Measurements from ENCODE around the gene SLC34A3. TPM values are rescaled to one million over a fixed set of nuclear protein-coding genes. Genes with fewer than 3 reads are reported as not detected.

The SLC34A3 gene
- total RNA-seq, 4 donors from 2014 or later, result not detected

DNA sequence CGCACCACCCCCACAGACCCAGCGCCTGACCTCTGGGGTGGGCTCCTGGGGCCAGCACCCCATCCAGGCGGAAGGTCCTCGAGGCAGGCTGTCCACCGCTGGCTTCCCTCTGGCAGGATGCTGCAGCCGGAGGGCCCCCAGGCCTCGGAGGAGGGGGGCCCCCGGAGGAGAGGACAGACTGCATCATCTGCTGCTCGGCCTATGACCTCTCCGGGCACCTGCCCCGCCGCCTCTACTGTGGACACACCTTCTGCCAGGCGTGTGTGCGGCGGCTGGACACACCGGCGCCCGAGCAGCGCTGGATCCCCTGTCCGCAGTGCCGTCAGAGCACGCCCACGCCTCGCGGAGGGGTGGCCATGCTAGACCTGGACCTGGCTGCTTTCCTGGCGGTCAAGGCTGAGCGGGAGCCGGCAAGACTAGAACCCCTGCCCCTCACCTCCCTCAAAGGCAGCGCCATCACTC lies 2.2 kb upstream of the SLC34A3 start:
- peaks cover 0 to 23% (median 8%) of the 10 kb centered on the region in 3 donors for H3K4me1 ChIP-seq
- TF ChIP-seq, protein P1, sequence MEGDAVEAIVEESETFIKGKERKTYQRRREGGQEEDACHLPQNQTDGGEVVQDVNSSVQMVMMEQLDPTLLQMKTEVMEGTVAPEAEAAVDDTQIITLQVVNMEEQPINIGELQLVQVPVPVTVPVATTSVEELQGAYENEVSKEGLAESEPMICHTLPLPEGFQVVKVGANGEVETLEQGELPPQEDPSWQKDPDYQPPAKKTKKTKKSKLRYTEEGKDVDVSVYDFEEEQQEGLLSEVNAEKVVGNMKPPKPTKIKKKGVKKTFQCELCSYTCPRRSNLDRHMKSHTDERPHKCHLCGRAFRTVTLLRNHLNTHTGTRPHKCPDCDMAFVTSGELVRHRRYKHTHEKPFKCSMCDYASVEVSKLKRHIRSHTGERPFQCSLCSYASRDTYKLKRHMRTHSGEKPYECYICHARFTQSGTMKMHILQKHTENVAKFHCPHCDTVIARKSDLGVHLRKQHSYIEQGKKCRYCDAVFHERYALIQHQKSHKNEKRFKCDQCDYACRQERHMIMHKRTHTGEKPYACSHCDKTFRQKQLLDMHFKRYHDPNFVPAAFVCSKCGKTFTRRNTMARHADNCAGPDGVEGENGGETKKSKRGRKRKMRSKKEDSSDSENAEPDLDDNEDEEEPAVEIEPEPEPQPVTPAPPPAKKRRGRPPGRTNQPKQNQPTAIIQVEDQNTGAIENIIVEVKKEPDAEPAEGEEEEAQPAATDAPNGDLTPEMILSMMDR (IDR thresholded peaks at IDR 0.05), result no peak
- TF ChIP-seq POLR2A (IDR thresholded peaks at IDR 0.05), result no peak
- no peak for TF ChIP-seq POLR2AphosphoS5 (IDR thresholded peaks at IDR 0.05)
- no peak for TF ChIP-seq EP300 (IDR thresholded peaks at IDR 0.05)
- H3K27me3 ChIP-seq, result peaks cover 76% of the 10 kb centered on the region
- no peaks in the 10 kb centered on the region for H3K36me3 ChIP-seq
- no peak overlapping the region for H3K4me3 ChIP-seq
- no CpG with 5 or more reads among the region's 29 CpGs for WGBS, 2 donors (ENCODE audit: low coverage in 1 of 2)
- ATAC-seq, result no peak
- no peaks in the 10 kb centered on the region for H3K9me3 ChIP-seq
- no peak overlapping the region for H3K27ac ChIP-seq

DNA sequence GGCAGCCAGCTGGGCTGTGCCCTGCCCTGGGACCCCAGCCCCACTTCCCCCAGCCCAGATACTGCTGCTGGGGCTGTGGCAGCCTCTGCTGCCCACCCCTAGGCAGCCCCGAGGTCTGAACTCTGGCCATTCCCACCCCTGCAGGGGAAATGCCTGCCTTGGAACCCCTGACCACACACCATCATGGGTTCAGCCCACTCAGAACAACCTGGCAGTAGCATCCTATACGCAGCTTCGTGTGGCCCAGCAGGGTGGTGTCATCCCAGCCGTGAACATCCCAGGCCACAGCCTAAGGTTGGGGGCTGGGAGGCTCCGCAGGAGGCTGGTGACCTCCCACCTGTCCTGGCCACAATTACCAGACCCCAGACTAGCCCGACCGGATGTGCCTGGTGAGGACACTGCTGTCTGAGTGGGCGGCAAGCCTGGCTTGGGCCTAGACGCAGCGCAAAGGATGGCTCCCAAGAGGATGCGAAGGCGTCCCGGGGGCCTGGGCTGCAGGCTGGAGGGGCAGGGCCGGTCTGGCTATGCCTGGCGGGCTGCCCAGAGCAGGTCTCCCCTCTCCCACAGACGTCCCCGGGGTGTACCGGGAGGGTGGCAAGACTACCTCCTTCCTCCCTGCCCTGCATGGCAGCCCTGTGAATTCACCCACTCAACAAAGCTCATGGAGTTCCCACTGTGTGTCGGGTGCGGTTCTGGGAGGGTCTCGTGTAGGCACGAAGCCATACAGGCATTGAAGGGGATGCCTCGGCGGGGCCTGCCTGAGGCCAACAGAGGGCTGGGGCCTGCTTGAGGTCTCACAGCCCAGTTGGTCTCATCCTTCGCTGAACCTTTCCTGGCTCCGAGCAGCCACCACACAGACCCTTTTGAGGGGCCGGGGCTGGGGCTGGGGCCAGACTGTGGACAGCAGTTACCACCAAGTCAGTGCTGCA lies 1.5 kb upstream of the SLC34A3 start:
- no peak for ATAC-seq
- Histone ChIP-seq H3K9me3 (no peaks in the 10 kb centered on the region), H3K36me3 (no peaks in the 10 kb centered on the region), H3K27ac (no peak overlapping the region), H3K27me3 (peaks cover 83% of the 10 kb centered on the region), H3K4me3 (no peak overlapping the region), H3K4me1 (peaks cover 0 to 18% (median 4%) of the 10 kb centered on the region in 3 donors)
- TF ChIP-seq POLR2AphosphoS5 (IDR thresholded peaks at IDR 0.05) (no peak), POLR2A (IDR thresholded peaks at IDR 0.05) (no peak), EP300 (IDR thresholded peaks at IDR 0.05) (no peak)
- TF ChIP-seq, protein P1 (IDR thresholded peaks at IDR 0.05), result no peak
- WGBS, 2 donors (ENCODE audit: low coverage in 1 of 2), result no CpG with 5 or more reads among the region's 27 CpGs

DNA sequence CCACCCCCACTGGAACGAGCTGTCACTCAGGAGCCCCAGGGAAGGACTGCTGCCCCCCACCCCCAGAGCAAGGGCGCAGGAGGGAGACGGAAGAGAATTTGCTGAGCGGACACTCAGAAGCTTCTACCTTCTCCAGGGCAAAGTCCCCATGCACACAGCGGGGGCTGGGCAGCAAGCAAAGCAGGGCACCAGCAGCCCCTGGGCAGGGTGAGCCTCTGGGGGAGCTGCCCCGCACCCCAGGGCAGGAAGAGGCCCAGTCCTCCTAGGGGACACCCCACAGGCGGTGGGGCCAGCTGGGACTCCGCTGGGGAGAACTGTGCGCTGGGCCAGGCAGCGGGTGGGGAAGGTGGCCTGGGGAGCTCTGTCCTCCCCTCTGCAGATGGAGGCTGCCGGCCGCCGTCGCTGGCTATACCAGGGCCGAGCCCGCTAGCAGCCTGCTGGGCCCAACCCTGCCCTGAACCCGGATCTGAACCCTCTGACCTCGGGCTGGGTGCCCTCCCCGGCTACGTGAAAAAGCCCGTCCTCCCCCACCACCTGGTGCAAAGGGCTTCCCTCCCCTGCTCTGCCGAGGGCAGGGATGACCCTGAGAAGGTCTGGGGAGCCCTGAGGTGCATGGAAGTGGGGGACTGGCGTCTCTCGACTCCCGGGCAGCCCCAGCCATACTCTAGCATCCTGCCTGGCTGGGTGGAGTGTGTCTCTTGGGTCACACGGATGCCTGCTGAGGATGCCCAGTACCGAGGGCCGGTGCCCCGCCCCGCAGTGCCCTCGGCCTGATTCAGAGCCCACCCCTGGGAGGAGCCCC lies 597 bp upstream of the SLC34A3 start:
- WGBS, 2 donors (ENCODE audit: low coverage in 1 of 2), result 53% methylated on average over 2 of the region's 31 CpGs; no CpG with 5 or more reads in 1 of the 2 donors
- TF ChIP-seq EP300 (IDR thresholded peaks at IDR 0.05) (no peak), POLR2AphosphoS5 (IDR thresholded peaks at IDR 0.05) (no peak), POLR2A (IDR thresholded peaks at IDR 0.05) (no peak)
- TF ChIP-seq, protein P1 (IDR thresholded peaks at IDR 0.05), result no peak
- no peak overlapping the region for H3K4me3 ChIP-seq
- H3K36me3 ChIP-seq, result no peaks in the 10 kb centered on the region
- peaks cover 90% of the 10 kb centered on the region for H3K27me3 ChIP-seq
- peaks cover 0 to 13% (median 3%) of the 10 kb centered on the region in 3 donors for H3K4me1 ChIP-seq
- H3K9me3 ChIP-seq, result no peaks in the 10 kb centered on the region
- H3K27ac ChIP-seq, result no peak overlapping the region
- ATAC-seq, result no peak

DNA sequence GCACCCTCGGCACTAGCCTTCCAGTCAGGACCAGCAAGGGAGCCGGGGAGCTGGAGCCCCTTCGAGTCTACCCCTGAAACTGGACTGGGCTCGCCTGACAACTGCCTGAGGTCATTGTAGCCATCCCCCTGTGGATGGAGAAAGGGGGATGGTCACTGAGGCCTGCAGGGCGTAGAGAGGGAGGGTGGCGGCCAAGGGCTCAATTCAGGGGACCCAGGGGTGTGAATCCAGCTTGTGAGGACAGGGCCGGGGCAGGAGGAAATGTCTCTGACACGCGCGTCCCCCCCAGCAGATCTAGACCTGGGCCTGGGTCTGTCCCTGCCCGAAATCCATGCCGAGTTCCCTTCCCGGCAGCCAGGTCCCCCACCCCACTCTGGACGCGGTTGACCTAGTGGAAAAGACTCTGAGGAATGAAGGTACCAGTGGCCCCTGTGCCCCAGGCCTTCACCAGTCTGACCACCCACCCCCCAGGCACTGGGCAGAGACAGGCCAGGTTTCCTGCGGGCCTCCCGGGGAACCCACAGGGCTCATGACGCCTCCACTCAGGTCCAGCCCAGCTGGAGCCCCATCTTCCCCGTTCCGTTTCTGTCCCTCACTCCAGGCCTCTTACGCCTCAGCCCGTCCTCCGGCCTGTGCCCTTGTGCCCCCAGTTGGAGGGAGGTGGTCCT lies 805 bp downstream of the SLC34A3 start:
- Histone ChIP-seq H3K4me1 (peaks cover 0 to 27% (median 13%) of the 10 kb centered on the region in 3 donors), H3K27ac (no peak overlapping the region), H3K9me3 (no peaks in the 10 kb centered on the region), H3K36me3 (no peaks in the 10 kb centered on the region), H3K27me3 (peaks cover 85% of the 10 kb centered on the region), H3K4me3 (no peak overlapping the region)
- TF ChIP-seq POLR2AphosphoS5 (IDR thresholded peaks at IDR 0.05), result no peak
- no peak for ATAC-seq
- 60% methylated on average over 2 of the region's 23 CpGs; no CpG with 5 or more reads in 1 of the 2 donors for WGBS, 2 donors (ENCODE audit: low coverage in 1 of 2)

DNA sequence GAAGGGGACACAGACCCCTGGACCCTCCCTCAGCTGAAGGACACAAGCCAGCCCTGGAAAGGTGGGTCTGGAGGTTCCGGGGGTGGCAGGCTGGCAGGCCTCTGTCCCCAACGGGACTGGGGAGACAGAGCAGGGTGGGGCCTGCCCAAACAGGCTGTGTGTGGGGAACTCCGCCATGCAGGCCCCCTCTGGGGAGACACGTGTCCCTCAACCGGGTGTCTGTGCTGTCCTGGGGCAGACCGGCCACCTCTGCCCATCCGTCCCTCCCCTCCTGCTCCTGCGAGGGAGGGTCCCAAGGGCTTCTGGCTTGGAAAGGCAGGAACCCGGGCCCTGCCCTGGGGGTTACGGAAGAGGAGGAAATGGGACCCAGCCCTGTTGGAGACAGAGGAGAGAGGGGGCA lies 1.4 kb downstream of the SLC34A3 start:
- no peak for TF ChIP-seq POLR2AphosphoS5 (IDR thresholded peaks at IDR 0.05)
- no peak for TF ChIP-seq EP300 (IDR thresholded peaks at IDR 0.05)
- TF ChIP-seq, protein P1 (IDR thresholded peaks at IDR 0.05), result no peak
- TF ChIP-seq POLR2A (IDR thresholded peaks at IDR 0.05), result no peak
- H3K9me3 ChIP-seq, result no peaks in the 10 kb centered on the region
- peaks cover 79% of the 10 kb centered on the region for H3K27me3 ChIP-seq
- H3K4me1 ChIP-seq, result peaks cover 0 to 31% (median 17%) of the 10 kb centered on the region in 3 donors
- ATAC-seq, result no peak
- H3K27ac ChIP-seq, result no peak overlapping the region
- WGBS, 2 donors (ENCODE audit: low coverage in 1 of 2), result 60% methylated on average over 2 of the region's 10 CpGs; no CpG with 5 or more reads in 1 of the 2 donors
- H3K36me3 ChIP-seq, result no peaks in the 10 kb centered on the region
- H3K4me3 ChIP-seq, result no peak overlapping the region
